ENCODE data around the gene TJP1.

Gene TJP1

DNA sequence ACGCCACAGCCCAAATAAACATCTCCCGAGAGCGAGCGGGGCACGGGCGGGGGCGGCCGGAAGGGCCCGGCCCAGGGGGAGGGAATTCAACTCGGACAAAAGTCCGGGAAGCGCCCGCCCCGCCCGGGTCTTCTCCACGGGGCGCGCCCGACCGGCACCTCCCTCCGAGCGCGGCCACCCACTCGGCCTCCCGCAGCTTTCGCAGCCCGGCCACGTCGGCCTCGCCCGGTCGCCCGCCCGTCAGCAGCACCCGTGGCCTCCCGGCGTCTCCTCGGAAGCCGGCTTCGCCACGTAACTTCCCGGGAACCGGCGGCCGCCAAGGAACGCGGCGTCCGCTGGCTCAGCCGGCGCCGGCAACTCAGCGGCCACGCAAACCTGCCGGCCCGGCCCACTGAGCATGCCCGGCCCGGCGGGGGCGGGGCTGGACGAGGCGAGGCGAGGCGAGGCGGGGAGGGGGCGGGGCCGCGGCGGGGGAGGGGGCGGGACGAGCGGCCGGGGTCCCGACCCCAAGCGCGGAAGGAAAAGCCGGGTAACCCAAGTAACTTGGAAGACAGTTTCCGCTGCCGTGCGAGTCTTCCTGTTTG is at the start of gene TJP1:
TSS of gene TJP1 (minus strand) at position 369 of the 584 bp plus-strand sequence. CDS start 440 bp downstream, outside the sequence.
- peak; percentile 13 for DNase-seq

DNA sequence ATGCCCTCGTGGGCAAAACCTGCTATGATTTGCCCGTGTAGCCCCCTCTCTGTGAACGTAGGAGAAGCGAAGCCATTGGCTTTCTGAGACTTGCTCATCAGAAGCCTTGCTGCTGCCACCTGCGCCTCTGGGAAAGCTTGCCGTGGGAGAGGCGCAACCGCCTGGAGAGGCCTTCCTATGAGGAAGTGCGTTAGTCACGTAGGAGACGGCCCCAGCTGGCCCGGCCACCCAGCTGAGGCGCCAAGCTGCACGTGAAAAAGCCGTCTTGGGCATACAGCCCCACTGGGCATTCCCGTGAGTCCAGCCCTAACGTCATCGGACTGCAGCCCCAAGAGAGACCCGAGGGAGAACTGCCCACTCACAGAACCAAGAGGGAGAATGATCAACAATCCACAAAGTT is 49.1 kb upstream of the TJP1 start:
- DNase-seq, result no peak

DNA sequence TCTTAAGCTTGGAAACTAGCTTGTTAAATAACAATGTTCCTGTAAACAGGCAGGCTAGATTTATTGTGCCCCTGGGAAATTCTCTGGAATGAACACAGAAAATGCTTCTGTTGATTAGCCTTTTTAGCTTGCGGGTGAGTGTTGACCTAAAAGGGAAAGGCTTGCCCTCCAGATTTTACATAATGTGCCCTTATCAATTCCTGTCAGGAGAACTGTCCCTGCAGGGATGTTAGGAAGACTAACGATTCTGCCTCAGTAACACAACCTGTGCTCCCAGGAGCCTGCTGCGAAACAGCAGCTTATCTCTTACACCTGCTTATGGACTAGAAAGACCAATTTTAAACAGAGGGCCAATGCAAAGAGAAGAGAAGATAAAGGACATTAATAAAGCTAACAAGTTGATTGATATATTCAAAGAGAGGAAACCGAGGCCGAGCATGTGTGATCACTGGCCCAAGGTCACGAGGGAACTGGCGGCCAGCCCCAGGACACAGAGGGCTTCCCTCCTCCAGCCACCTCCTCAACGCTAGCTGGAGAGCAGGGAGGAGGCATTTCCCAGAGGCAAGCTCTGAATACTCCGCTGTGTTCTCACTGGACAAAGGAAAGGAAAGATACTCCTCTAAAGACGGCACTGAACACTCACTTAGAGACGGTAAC is 48.4 kb upstream of the TJP1 start:
- no peak for DNase-seq

DNA sequence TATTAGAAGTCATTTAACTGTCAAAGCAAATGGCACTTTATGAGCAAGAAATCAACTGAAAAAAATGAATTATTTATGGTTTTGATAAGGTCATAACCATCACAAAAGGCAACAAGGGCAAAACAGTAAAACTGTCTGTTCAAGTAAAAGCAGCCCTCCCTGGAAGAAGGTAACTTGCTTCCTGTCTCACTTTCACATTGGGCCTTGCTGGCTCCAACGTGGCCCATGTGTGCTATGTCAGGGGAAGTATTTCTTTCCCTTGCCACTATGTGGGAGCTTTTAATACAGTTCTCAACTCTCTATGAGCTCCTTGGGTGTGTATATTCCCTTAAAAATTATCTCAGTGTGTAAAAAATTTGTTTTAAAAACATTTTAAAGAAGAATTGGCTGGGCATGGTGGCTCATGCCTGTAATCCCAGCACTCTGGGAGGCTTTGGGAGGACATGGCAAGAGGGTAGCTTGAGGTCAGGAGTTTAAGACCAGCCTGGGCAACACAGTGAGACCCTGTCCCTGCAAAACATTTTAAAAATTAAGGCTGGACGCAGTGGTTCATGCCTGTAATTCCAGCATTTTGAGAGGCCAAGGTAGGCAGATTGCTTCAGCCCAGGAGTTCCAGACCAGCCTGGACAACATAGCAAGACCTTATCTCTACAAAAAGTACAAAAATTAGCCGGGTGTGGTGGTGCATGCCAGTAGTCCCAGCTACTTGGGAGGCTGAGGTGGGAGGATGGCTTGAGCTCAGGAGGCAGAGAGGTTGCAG is 45.2 kb upstream of the TJP1 start:
- DNase-seq, result no peak

DNA sequence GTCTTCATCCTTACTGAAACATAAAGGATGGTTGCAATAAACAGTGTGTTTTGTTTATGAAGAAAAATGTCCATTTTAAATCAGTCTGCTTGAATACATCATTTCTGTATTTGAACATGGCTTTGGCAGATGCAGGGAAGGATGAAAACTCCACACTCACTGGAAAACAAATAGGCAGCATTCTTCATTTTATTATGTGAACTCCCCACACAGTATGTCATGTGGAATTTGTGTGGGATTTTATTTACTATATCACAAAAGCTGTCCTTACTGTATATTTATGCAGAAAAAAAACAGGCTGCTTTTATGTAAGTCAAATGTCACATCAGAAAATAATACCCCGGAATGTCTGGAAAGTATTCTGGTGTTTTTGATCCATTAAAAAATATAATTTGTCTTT is 44.1 kb upstream of the TJP1 start:
- DNase-seq, result no peak

DNA sequence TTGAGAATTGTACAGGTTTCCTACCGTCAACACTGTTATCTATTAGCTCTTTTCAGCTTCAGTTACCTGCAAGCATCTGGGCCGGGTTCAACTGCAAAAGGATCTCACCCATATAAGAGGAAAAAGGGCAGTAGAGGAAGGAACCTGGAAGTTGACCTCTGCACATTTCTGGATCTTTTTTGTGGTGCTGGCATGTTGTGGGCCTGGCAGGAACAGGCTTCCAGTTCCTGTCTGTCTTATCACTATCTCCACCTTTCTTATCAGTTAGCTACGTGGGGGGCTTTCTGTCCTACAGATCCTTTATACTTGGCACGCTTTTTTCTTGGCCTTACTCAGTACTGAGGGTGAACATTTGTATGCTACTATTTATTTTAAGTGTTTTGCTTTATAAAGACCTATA is 42.2 kb upstream of the TJP1 start:
- DNase-seq, result no peak

DNA sequence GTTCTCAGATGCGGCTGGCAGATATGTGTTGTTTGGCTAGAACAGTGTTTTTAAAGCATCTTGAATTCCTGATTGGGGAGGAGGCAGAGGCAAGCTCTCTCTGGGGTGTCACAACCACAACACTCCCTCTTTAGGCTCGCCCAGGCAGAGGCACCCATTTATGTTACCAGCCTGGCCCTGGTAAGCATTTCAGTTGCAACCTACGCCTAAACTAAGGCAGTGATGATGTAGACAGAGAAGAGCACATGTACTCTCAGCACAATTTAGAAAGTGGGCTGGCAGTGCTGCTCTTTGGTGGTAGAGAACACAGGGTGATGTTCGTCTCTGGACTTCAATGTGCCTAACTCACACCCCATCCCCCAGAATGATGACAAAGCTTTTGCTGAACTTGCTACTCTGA is 41.2 kb upstream of the TJP1 start:
- DNase-seq, result no peak

DNA sequence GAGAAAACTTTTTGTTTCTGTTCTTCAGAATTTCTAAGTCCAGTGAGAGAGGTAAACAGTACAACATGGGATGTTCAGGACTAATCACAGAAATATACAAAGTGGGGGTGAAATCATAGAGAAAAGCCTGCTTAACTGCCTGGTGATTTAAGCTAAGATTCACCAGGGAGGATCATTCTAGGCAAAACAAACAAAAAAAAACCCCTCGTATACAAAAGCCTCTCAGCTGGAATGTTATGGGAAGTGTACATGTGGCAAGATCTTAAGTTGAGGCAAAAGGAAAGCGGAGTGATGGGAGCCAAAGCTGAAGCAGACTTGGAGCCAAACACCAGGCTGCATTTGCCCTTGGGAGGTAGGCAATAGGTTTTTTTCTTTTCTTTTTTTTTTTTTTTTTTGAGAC is 40.0 kb upstream of the TJP1 start:
- no peak for DNase-seq

DNA sequence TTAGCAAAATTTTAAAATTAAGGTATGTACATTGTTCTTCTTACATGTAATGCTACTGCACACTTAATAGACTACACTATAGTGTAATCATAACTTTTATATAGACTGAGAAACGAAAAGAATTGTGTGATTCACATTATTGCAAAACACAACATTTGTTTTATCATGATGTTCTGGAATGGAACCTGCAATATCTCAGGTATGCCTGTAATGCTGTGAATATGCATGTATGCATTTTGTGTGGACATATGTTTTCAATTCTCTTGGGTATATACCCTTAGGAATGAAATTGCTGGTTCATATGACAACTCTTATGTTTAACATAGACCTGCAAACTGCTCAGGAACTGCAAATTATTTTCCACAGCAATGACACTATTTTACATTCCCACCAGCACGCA is 38.6 kb upstream of the TJP1 start:
- no peak for DNase-seq

DNA sequence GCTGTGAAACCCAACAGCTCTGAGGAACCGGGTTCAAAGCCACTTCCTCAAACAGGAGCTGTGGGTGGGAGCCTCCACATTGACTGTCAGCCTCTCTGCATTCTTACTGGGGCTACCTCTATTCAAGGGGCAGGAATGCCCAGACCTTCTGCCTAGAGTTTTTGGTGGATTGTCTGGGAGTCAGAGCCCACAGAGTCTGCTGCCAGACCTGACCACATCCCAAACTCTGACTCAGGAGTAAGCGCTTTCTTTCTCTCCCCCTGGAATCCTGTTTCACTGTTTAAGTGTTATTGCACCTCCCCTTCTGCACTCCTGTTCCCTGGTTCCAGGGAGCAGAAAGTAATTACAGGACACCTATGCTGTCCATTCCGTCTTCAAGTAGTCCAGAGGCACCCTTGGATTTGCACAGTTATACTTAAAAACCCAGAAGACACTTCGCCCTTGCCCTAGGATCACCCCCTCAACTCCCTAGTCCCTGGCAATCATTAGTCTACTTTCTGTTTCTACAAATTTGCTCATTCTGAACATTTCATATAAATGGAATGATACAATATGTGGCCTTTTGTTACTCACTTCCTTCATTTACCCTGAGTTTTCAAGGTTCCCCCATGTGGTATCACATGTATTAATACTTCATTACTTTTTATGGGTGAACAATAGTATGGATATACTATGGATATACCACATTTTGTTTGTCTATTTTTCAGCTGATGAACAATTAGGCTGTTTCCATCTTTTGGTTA is 37.9 kb upstream of the TJP1 start:
- no peak for DNase-seq

DNA sequence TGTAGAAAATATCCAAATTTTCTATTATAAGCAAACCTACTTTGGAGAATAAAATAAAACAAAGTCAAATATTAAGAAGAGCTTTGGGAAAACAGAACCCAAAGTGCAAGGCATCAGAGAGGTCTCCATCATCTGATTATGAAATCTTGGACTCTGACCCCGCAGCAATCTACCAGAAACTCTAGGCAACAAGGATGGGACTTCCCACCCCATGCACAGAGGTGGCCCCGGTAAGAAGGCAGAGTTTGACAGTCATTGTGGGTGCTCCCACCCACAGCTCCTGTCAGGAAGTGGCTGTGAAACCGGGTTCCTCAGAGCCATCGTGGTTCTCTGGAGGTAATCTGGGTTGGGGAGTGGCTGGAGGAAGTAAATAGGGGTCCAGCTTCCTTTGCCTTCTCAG is 37.0 kb upstream of the TJP1 start:
- DNase-seq, result no peak

DNA sequence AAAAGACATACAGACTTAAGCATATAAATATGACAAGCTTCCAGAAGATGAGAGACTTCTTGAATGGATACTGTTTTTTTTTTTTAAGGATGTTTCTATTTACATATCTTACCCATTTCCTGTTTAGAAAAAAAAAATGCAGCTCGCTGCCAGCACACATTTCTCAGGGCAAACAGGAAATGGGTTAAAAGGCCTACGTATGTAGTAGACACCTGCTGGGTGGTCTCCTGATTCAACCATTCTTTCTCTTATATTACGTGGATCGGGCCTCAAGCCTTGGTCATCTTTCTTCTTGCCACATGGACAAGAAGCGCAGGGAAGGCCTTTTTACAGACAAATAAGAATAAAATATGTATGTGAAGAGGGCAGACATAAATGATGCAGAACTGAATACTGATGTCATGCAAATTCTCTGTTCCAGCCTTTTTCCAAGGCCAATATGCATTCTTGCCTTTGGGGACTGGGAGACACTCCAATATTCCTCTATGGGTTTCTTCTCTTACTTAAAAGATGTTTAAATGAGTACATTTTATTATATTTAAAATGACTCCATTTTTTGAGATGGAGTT is 35.0 kb upstream of the TJP1 start:
- no peak for DNase-seq

DNA sequence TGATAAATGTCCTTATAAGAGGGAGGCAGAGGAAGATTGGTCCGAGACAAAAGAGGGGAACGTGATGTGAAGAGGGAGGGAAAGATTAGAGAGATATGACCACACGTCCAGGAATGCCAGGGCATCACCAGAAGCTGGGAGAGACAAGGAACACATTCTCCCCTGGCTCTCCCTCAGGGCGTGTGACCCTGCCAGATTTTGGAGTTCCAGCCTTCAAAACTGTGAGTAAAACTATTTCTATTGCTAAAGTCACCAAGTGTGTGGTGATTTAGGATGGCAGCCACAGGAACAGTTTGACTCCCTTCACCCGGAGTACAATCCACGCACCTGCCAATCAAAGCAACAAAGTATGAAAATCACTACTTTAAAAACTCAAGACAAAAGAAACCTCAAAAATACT is 32.1 kb upstream of the TJP1 start:
- no peak for DNase-seq

DNA sequence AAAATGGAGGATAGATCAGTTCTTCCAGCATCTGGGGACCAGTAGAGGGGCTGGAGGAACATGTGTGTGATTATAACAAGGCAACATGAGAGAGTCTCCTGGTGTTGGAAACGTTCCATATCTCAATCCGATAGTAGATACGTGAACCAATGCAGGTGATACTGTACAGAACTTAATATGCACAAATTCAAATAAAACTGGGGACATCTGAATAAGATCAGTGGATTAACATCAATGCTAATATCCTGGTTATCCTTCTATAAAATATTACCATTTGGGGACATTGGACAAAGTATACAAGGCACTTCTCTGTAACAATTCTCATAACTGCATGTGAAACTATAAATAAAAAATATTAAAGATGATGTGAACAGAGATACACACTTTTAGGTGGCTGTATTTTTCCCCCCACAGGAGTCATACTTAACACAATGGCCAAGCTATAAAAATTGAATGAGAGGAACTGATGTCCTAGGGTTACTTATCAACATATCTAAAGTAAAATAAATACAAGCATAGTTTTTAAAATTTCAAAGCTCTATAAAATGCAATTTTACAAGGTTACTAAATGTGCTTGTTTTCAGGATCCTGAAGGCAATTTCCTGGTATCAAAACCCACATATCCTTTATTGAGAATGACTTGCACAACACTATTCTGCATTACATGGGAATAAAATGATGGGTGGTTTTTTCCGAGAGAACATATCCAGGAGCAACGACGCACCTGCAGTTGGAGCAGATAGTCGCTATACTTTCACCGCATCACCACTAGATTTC is 31.1 kb upstream of the TJP1 start:
- no peak for DNase-seq

DNA sequence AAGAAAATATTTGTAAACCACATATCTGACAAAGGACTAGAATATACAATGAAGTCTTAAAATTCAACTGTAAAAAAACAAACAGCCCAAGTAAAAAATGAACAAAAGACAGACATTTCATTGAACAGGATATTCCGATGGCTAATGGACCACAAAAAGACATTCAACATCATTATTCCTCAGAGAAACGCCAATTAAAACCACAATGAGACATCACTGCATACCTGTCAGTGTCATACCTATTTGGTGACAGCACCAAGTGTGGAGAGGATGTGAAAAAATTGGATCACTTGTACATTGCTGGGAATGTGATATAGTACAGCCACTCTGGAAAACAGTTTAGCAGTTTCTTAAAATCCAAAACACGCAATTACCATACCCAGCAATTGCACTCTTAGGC is 29.9 kb upstream of the TJP1 start:
- DNase-seq, result no peak

DNA sequence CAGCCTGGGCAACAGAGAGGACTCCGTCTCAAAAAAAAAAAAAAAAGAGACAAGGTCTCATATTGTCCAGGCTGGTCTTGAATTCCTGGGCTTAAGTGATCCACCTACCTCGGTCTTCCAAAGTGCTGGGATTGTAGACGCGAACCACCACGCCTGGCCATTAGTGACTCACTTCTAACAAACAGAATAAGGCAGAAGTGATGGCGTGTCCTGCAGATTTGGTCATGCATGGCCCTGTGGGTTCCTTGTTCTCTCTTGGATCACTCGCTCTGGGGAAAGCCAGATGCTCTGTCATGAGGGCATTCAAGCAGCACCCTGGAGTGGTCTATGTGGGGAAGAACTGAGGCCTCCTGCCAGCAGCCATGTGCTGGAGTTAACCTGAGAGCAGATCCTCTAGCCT is 27.4 kb upstream of the TJP1 start:
- no peak for DNase-seq

DNA sequence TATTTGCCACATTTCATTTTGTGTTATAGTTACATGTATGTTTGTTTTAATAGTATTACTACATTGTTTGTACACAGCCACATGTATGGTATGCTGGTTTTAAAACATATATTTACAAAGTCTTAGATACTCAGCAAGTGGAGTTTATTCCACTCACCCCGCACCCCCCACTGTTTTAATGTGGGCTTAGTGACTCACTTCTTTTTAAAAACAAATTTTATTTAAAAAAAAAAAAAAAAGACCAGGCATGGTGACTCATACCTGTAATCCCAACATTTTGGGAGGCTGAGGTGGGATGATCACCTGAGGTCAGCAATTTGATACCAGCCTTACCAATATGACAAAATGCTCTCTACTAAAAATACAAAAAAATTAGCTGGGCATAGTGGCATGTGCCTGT is 26.9 kb upstream of the TJP1 start:
- DNase-seq, result no peak

DNA sequence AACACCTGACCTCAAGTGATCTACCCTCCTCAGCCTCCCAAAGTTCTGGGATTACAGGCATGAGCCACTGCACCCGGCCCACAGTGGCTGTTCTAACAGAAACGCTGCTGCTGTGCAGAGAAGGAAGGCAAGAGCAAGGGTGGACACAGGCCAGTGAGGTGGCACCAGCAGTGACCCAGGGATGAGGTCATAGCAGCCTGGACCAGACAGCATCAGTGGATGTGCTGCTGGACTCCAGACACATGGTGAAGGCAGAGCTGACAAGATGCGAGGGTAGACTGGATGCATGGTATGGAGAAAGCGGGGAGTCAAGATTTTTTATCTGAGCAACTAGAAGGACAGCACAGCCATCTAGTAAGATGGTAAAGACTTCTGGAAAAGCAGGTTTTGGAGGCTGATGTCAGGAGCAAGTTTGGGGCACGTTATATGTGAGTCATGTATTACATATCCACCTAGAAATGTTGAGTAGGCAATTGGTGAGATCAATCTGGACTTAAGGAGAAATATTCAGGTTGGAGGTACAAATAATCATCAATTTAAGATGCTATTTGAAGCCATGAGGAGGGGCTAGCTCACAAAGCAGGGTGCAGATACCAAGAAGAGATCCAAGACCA is 22.1 kb upstream of the TJP1 start:
- no peak for DNase-seq

DNA sequence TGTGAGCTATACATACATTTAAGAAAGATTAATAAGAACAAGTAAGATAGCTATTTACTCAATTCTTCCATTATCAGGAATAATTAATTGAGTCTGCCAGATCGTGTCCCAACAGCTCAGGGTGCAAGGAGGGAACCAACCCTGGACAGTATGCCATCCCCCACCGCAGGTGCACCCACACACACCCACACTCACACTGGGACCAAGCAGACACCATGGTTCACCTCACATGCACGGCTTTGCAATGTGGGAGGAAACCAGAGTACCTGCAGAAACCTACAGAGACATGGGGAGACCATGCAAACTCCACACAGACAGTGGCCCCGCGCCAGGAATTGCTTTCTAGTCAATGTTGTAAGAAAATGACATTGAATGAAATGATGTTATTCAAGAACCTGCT is 20.0 kb upstream of the TJP1 start:
- no peak for DNase-seq

DNA sequence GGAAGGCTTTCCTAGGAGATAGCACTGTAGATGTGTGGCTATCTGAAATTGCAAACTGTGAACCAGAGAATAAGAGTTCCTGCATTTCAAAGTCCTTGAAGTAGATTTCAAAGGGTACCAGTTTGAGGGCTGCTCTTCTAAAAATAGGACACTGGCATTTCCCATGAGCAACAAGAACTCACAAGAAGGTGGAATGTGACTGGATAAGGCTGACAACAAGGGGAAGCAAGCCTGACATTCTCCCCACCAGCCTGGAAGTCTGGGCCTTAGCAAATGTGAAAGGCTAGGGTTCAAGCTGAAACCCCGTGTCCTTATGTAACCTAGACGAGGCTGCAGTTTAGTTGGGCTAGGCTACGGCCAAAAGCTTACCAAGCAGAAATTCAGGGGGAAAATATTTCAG is 18.7 kb upstream of the TJP1 start:
- DNase-seq, result no peak

DNA sequence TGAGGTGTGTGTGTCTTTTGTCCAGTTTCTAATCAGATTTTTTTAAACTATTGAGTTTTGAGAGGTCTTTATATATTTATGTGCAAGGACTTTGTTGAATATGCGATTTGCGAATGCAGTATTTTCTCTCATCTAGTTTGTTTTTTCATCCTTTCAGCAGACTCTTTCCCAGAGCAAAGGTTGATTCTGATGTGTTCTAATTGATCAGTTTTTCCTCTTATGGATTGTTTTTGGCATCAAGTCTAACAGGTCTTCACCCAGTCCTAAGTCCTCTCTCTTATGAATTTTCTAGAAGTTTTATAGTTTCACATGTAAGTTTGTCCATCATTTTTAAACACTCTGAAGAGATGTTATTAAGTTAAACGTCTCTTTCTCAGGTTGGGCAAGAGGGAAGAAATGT is 17.8 kb upstream of the TJP1 start:
- no peak for DNase-seq

DNA sequence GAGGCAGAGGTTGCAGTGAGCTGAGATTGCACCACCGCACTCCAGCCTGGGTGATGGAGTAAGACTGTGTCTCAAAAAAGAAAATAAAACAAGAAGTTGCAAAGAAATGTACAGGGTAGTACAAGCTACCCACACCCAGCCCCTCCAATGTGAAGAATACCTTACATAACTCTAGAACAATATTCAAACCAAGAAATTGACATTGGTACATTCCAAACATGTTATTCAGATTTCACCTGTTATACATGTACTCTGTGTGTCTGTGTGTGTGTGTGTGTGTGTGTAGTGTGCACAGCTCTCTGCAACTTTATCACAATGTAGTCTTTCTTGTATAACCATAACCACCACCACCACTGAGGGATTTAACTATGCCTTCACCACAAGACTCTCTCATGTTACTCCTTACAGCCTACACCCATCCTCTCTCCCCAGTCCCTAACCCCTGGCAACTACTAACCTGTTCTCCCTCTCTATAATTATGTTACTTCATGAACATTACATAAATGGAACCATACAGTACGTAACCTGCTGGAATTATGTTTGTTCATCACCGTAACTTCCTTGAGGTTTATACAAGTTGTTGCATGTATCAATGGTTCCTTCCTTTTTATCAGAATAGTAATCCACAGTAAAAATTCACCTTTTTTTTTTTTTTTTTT is 16.2 kb upstream of the TJP1 start:
- DNase-seq, result no peak
